Esophagus squamous epithelium (tissue), 4 donors: Measurements from ENCODE around the gene TTYH1.

Experiments used
- CTCF ChIP-seq, 6 experiments: fragments of 450-650 bp in 4 of 6; fragments of 200-600 bp in 2 of 6; sonication (generic) in 2 of 6; IDR thresholded peaks; one replicate each; pipeline ENCODE4 v1.5.1; 2016 to 2019; ENCODE audit warnings: antibody characterized with exemption in 6 of 6, mild to moderate bottlenecking in 4 of 6, moderate library complexity in 4 of 6
- POLR2A ChIP-seq, 4 donors: fragments of 450-650 bp; IDR thresholded peaks; one replicate each; pipeline ENCODE4 v1.6.1; 2017; ENCODE audit warnings: antibody characterized with exemption in 4 of 4, mild to moderate bottlenecking in 4 of 4, moderate library complexity in 3 of 4

GRCh38 chr19:54376610-54377285, 38.5 kb upstream of the TTYH1 start:
- TF ChIP-seq POLR2A (IDR thresholded peaks at IDR 0.05) (no peak), CTCF (IDR thresholded peaks at IDR 0.05) (no peak)
